ENCODE data around the gene ATP11B. TPM values are rescaled to one million over a fixed set of nuclear protein-coding genes. Genes with fewer than 3 reads are reported as not detected.
"Not testable (repeated sequence)": the region's sequence is repeated elsewhere in the genome, so short reads cannot be mapped to it uniquely, and the experiment has no call there.

The ATP11B gene
- total RNA-seq, 1 donor = 79.9 TPM

- peak; percentile 27 for DNase-seq (ENCODE audit: low read depth)
- TF ChIP-seq, protein P1, sequence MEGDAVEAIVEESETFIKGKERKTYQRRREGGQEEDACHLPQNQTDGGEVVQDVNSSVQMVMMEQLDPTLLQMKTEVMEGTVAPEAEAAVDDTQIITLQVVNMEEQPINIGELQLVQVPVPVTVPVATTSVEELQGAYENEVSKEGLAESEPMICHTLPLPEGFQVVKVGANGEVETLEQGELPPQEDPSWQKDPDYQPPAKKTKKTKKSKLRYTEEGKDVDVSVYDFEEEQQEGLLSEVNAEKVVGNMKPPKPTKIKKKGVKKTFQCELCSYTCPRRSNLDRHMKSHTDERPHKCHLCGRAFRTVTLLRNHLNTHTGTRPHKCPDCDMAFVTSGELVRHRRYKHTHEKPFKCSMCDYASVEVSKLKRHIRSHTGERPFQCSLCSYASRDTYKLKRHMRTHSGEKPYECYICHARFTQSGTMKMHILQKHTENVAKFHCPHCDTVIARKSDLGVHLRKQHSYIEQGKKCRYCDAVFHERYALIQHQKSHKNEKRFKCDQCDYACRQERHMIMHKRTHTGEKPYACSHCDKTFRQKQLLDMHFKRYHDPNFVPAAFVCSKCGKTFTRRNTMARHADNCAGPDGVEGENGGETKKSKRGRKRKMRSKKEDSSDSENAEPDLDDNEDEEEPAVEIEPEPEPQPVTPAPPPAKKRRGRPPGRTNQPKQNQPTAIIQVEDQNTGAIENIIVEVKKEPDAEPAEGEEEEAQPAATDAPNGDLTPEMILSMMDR (IDR thresholded peaks at IDR 0.05; ENCODE audit: insufficient read depth, low read depth, low read length) = no peak
These were observed 68.0 kb downstream of the ATP11B start for GRCh38 chr3:182861348-182861747.

GRCh38 chr3:182862159-182862860 is 69.0 kb downstream of the ATP11B start:
- TF ChIP-seq, protein P1 (IDR thresholded peaks at IDR 0.05; ENCODE audit: insufficient read depth, low read depth, low read length) = no peak
- no peak overlapping the region for H3K4me3 ChIP-seq (ENCODE audit: low read depth, low read length)
- DNase-seq (ENCODE audit: low read depth) = no peak

More at GRCh38 chr3:182861348-182861747, 68.0 kb downstream of the ATP11B start:
- no peak overlapping the region for H3K4me3 ChIP-seq (ENCODE audit: low read depth, low read length)

- no peak overlapping the region for H3K4me3 ChIP-seq (ENCODE audit: low read depth, low read length)
- no peak for DNase-seq (ENCODE audit: low read depth)
- TF ChIP-seq, protein P1 (IDR thresholded peaks at IDR 0.05; ENCODE audit: insufficient read depth, low read depth, low read length) = no peak
These were observed 75.8 kb downstream of the ATP11B start for GRCh38 chr3:182869059-182869458.

GRCh38 chr3:182870917-182871316 is 77.6 kb downstream of the ATP11B start:
- not testable (repeated sequence) for DNase-seq (ENCODE audit: low read depth); H3K4me3 ChIP-seq (ENCODE audit: low read depth, low read length)

DNA sequence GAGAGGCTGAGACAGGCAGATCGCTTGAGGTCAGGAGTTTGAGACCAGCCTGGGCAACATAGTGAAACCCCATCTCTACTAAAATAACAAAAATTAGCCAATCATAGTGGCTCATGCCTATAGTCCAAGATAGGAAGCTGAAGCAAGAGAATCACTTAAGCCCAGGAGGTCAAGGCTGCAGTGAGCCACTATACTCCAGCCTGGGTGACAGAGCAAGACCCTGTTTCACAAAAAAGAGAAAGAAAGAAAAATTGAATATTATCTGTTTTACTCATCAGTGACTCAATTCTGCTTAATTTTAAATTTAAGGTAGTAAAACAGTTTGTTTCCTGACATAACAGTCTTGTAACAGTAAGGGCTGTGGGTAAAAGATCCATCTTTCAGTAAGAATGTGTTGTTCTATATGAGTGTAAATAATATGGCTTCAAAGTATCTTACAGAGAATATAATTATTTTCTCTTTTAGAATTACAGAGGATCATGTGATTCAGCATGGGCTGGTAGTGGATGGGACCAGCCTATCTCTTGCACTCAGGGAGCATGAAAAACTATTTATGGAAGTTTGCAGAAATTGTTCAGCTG is 85.8 kb downstream of the ATP11B start:
- DNase-seq (ENCODE audit: low read depth) = no peak
- TF ChIP-seq, protein P1 (IDR thresholded peaks at IDR 0.05; ENCODE audit: insufficient read depth, low read depth, low read length) = no peak
- H3K4me3 ChIP-seq (ENCODE audit: low read depth, low read length) = no peak overlapping the region

DNA sequence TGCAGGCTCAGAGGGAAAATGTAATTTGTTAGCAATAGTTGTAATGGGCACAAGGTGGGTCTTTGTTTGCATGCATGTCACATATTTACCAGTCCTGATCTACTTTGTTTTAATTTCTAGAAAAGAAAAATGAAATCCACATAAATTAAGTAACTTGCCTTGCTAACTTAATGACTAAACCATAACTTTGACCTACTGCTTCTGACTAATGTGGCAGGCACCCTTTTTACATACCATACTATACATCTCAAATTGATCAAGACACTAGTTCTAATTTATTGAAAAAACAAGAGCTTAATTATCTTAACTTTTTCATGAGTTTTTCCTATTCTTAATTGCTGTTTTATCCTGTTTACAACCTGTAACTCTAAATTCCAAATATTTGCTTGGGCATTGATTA is 93.2 kb downstream of the ATP11B start:
- no peak for DNase-seq (ENCODE audit: low read depth)

DNA sequence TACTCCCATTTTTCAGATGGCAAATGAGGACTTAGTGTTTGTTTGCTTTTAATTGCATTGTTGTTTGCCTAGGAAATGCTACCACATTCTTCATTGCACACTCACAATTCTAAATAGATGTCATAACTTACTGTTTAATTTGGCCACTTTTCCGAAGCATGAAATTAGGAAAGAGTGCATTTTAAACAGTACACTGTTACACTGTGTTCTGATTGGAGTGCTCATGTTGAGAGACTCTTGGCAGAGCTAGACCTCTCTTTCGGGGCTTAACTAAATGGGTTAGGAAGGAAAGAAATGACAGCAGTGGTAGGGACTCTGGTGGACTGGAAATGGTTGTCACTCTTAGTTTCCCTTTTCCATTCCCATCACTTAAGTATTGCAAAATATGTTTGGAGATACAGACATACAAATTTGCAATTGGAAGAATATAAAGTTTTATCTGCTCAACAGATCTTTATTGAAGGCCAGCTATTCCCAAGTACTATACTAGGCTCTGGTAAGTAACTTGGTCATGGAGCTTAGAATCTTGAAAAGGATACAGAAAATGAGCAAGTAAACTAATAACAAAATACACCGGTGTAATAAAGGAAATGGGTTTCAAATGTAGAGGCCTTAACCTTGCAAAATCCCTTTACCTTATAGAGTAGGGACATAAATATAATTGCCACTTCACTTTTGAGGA is 96.8 kb downstream of the ATP11B start:
- TF ChIP-seq, protein P1 (IDR thresholded peaks at IDR 0.05; ENCODE audit: insufficient read depth, low read depth, low read length) = no peak
- DNase-seq (ENCODE audit: low read depth) = peak; percentile 26
- no peak overlapping the region for H3K4me3 ChIP-seq (ENCODE audit: low read depth, low read length)

More for the DNA sequence above, 93.2 kb downstream of the ATP11B start:
- TF ChIP-seq, protein P1 (IDR thresholded peaks at IDR 0.05; ENCODE audit: insufficient read depth, low read depth, low read length) = no peak
- H3K4me3 ChIP-seq (ENCODE audit: low read depth, low read length) = no peak overlapping the region
